IgD-negative memory B cell (primary cell): ENCODE measurements around the gene GAD2. TPM values are rescaled to one million over a fixed set of nuclear protein-coding genes. Genes with fewer than 3 reads are reported as not detected.
A peak's percentile ranks its signal among the peaks of the same experiment; 100 is the strongest.

Experiments used
- H3K27ac Mint-ChIP-seq, 3 donors: one replicate each; pipeline ENCODE4 v1.8.0; 2020 to 2022; ENCODE audit warnings: mild to moderate bottlenecking in 3 of 3, mixed read lengths in 3 of 3, moderate library complexity in 1 of 3
- H3K27me3 Mint-ChIP-seq: one replicate; pipeline ENCODE4 v1.8.0; 2021; ENCODE audit warnings: mixed read lengths
- H3K36me3 Mint-ChIP-seq: one replicate; pipeline ENCODE4 v1.8.0; 2020; ENCODE audit warnings: mild to moderate bottlenecking, mixed read lengths
- H3K4me1 Mint-ChIP-seq, 3 donors: one replicate each; pipeline ENCODE4 v1.8.0; 2020 to 2022; ENCODE audit warnings: mixed read lengths in 3 of 3, mild to moderate bottlenecking in 1 of 3
- H3K4me3 Mint-ChIP-seq, 4 donors: one replicate each; pipeline ENCODE4 v1.8.0; 2020 to 2022; ENCODE audit warnings: mild to moderate bottlenecking in 4 of 4, mixed read lengths in 4 of 4, moderate library complexity in 3 of 4
- H3K9me3 Mint-ChIP-seq, 3 donors: one replicate each; pipeline ENCODE4 v1.8.0; 2020 to 2021; ENCODE audit warnings: mixed read lengths in 3 of 3, mild to moderate bottlenecking in 1 of 3
- polyA plus RNA-seq: library from polyadenylated mRNA; unstranded; fragments of 300-500 nt; fragmentation: Illumina TruSeq; gene quantifications from one replicate; pipeline ENCODE4 v1.2.3, GENCODE V29; 2021

The GAD2 gene
- polyA plus RNA-seq: not detected

- H3K36me3 Mint-ChIP-seq: no peaks in the 10 kb centered on the region
- peaks cover 81% of the 10 kb centered on the region for H3K27me3 Mint-ChIP-seq
- H3K4me1 Mint-ChIP-seq: peaks cover 9 to 16% (median 14%) of the 10 kb centered on the region in 3 donors
- peak within 1 kb of the TSS; percentile 8 to 91 (median 82) for H3K4me3 Mint-ChIP-seq
- H3K27ac Mint-ChIP-seq: peak within 1 kb of the TSS in 1 of 3 donors; percentile 67
- no peaks in the 10 kb centered on the region for H3K9me3 Mint-ChIP-seq
These were observed at the start of gene GAD2 for GRCh38 chr10:26216585-26217395. TSS of gene GAD2 (plus strand) at chr10:26216774. CDS start at chr10:26216810, 36 bp downstream.

DNA sequence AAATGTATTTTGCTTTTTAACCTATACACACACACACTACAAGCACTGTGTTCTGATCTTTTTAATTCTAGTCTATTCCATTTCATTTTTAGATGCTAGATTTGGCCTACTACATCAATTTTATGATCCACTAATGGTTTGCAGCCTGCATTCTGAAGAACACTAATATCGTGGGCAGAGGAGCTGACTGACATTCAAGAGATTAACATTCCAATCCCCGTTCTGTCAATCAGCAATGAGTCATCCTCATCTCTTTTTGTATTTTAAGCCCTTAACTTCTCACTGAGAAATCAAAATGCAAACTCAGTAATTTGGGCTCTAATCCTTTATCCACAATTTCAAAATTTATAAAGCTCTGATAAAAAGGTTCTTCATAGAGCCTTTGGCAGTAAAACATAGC, 47.1 kb upstream of the GAD2 start:
- Mint-ChIP-seq H3K36me3 (no peaks in the 10 kb centered on the region), H3K27me3 (peaks cover 5% of the 10 kb centered on the region), H3K9me3 (no peaks in the 10 kb centered on the region), H3K4me3 (no peak overlapping the region), H3K27ac (no peak overlapping the region), H3K4me1 (no peaks in the 10 kb centered on the region)

DNA sequence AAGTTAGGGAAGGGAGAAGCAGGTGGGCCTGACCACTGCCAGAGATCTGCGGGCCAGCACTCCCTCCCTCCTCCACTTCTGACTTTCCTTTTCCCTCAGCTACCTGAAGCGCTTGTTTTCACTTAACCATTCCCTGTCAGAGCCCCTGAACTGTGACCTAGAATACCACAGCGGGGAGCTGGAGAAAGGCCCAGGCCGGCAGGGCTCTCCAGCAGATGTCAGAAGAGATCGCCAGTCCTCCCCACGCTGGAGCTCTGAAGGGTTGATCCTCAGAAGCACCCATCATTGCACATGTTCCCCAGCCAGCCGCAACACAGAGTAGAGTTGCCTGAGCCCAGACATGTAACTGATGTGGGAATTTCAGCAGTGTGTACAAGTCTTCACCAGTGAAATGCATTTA, 44.4 kb upstream of the GAD2 start:
- Mint-ChIP-seq H3K27ac (no peak overlapping the region), H3K4me1 (peaks cover 0 to 1% (median 0%) of the 10 kb centered on the region in 3 donors), H3K27me3 (peaks cover 10% of the 10 kb centered on the region), H3K36me3 (no peaks in the 10 kb centered on the region), H3K9me3 (no peaks in the 10 kb centered on the region), H3K4me3 (no peak overlapping the region)

- H3K36me3 Mint-ChIP-seq: no peaks in the 10 kb centered on the region
- H3K27me3 Mint-ChIP-seq: peaks cover 12% of the 10 kb centered on the region
- no peak overlapping the region for H3K4me3 Mint-ChIP-seq
- H3K9me3 Mint-ChIP-seq: no peaks in the 10 kb centered on the region
- peak overlapping the region in 1 of 3 donors; percentile 29 for H3K27ac Mint-ChIP-seq
- peaks cover 0 to 3% (median 0%) of the 10 kb centered on the region in 3 donors for H3K4me1 Mint-ChIP-seq
These were observed 42.7 kb upstream of the GAD2 start for GRCh38 chr10:26173837-26174236.

DNA sequence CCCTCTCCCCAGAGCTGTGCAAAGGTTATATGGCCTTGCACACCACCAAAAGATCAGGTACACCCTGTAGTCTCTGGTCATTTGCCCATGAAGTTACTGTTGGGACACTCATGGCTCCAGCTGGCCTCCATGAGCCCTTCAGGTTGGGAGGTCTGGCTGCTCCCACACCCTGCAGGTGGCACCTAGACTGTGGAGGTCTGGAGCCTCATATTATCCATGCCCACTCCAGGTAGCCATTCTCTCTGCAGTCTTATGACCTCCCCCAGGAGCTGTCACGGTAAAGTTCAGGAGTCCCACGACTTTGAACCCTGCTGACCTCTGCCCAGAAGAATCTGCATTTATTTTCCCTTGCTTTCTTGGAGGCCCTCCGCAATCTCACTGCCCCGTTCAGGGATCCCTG, 39.2 kb upstream of the GAD2 start:
- no peaks in the 10 kb centered on the region for H3K9me3 Mint-ChIP-seq
- no peaks in the 10 kb centered on the region for H3K36me3 Mint-ChIP-seq
- peak overlapping the region in 1 of 3 donors; percentile 40 for H3K27ac Mint-ChIP-seq
- peaks cover 0 to 3% (median 0%) of the 10 kb centered on the region in 3 donors for H3K4me1 Mint-ChIP-seq
- no peak overlapping the region for H3K4me3 Mint-ChIP-seq
- peaks cover 9% of the 10 kb centered on the region for H3K27me3 Mint-ChIP-seq

- peaks cover 0 to 10% (median 4%) of the 10 kb centered on the region in 3 donors for H3K9me3 Mint-ChIP-seq
- H3K4me1 Mint-ChIP-seq: peaks cover 0 to 2% (median 0%) of the 10 kb centered on the region in 3 donors
- H3K36me3 Mint-ChIP-seq: no peaks in the 10 kb centered on the region
- no peak overlapping the region for H3K27ac Mint-ChIP-seq
- peaks cover 4% of the 10 kb centered on the region for H3K27me3 Mint-ChIP-seq
- no peak overlapping the region for H3K4me3 Mint-ChIP-seq
These were observed 22.3 kb upstream of the GAD2 start for GRCh38 chr10:26194275-26194674.

- Mint-ChIP-seq H3K9me3 (peaks cover 0 to 10% (median 2%) of the 10 kb centered on the region in 3 donors), H3K27ac (no peak overlapping the region), H3K4me3 (no peak overlapping the region), H3K27me3 (peaks cover 1% of the 10 kb centered on the region), H3K4me1 (peaks cover 0 to 2% (median 0%) of the 10 kb centered on the region in 3 donors), H3K36me3 (no peaks in the 10 kb centered on the region)
These were observed 19.3 kb upstream of the GAD2 start for GRCh38 chr10:26197248-26197647.

GRCh38 chr10:26198119-26198518, 18.5 kb upstream of the GAD2 start:
- peaks cover 1% of the 10 kb centered on the region for H3K27me3 Mint-ChIP-seq
- H3K9me3 Mint-ChIP-seq: peaks cover 0 to 10% (median 2%) of the 10 kb centered on the region in 3 donors
- H3K4me3 Mint-ChIP-seq: no peak overlapping the region
- H3K4me1 Mint-ChIP-seq: peaks cover 0 to 2% (median 0%) of the 10 kb centered on the region in 3 donors
- no peaks in the 10 kb centered on the region for H3K36me3 Mint-ChIP-seq
- H3K27ac Mint-ChIP-seq: no peak overlapping the region

DNA sequence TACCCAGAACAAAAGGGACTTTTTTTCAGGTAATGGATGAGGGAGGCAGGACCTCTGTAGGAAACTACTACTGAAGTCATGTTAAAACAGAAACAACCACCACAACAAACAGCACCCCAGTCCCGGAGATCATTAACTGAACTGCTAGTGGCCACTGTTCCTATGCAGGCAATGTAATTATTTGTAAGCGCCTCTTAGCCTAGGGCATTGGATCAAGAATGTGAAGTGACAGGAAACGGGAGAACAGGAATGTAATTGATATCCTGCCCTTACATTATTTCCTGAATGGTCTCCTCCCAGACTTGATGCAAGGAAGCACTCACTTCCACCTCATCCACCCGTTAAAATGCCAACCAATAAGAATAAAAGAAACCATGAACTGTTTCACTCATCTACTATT, 16.7 kb upstream of the GAD2 start:
- Mint-ChIP-seq H3K4me3 (no peak overlapping the region), H3K27ac (no peak overlapping the region), H3K4me1 (peaks cover 0 to 2% (median 0%) of the 10 kb centered on the region in 3 donors), H3K27me3 (peaks cover 1% of the 10 kb centered on the region), H3K9me3 (peaks cover 0 to 10% (median 2%) of the 10 kb centered on the region in 3 donors), H3K36me3 (no peaks in the 10 kb centered on the region)

GRCh38 chr10:26205223-26205622, 11.4 kb upstream of the GAD2 start:
- no peak overlapping the region for H3K27ac Mint-ChIP-seq
- H3K36me3 Mint-ChIP-seq: no peaks in the 10 kb centered on the region
- no peaks in the 10 kb centered on the region for H3K4me1 Mint-ChIP-seq

GRCh38 chr10:26211781-26212444, 4.7 kb upstream of the GAD2 start:
- no peak overlapping the region for H3K4me3 Mint-ChIP-seq
- no peak overlapping the region for H3K27ac Mint-ChIP-seq
- H3K9me3 Mint-ChIP-seq: no peaks in the 10 kb centered on the region
- H3K36me3 Mint-ChIP-seq: no peaks in the 10 kb centered on the region
- H3K27me3 Mint-ChIP-seq: peaks cover 47% of the 10 kb centered on the region
- H3K4me1 Mint-ChIP-seq: peaks cover 6 to 8% (median 7%) of the 10 kb centered on the region in 3 donors

More at GRCh38 chr10:26205223-26205622, 11.4 kb upstream of the GAD2 start:
- H3K9me3 Mint-ChIP-seq: no peaks in the 10 kb centered on the region
- H3K27me3 Mint-ChIP-seq: peaks cover 3% of the 10 kb centered on the region
- H3K4me3 Mint-ChIP-seq: no peak overlapping the region

DNA sequence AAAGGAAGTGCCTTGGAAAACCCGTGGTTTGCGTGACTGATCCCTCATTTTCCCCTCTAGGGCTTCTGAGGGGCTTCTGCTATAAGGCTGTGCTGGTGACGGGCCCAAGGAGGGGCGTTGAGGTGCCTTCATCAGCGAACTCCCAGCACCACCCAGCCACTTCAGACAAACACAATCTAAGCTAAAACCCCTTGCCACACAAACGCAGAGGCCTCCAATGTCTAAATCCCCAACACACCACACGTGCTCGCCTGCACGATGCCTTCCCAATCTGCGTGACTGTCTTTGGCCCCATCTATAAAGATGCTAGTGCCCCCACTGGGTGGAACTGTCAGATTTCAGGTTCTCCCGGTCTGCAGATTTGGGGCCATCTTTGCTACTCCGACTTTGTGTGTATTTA, 4.1 kb upstream of the GAD2 start:
- no peaks in the 10 kb centered on the region for H3K36me3 Mint-ChIP-seq
- H3K27me3 Mint-ChIP-seq: peaks cover 53% of the 10 kb centered on the region
- no peaks in the 10 kb centered on the region for H3K9me3 Mint-ChIP-seq
- peaks cover 6 to 9% (median 8%) of the 10 kb centered on the region in 3 donors for H3K4me1 Mint-ChIP-seq
- H3K27ac Mint-ChIP-seq: no peak overlapping the region
- H3K4me3 Mint-ChIP-seq: peak overlapping the region in 1 of 4 donors; percentile 72

DNA sequence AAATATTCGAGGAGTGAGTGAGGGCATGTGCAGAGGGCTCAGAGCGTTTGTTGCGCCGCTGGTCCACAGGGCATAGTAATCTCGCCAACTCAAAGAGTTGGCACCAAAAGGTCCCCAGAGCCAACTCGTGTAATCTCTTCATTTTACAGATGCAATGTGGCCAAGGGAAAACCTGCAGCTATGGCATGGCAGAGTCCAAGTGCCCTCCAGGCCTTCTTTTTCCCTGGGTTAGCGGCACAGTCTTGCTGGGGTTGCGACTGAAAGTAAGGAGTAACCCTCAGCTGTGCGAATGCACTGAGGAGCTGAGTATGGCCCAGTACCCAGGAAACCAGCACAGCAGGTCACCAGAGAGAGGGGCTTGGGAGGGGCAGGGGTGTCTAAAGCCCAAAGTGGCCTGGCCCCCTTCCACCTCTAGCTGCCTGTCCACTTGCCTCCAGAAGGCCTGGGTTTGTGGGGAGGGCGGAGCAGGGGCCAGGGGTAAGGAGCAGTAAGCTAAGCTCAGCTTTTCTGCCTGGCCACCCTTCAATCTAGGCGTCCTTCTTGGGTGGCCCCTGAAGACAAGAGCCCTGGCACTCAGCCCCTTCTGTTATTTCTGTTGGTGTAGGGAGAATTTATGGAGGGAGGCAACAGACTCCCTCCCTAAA, 3.3 kb upstream of the GAD2 start:
- peaks cover 56% of the 10 kb centered on the region for H3K27me3 Mint-ChIP-seq
- H3K4me1 Mint-ChIP-seq: peaks cover 7 to 10% (median 8%) of the 10 kb centered on the region in 3 donors
- H3K27ac Mint-ChIP-seq: no peak overlapping the region
- H3K4me3 Mint-ChIP-seq: peak overlapping the region in 1 of 4 donors; percentile 47
- no peaks in the 10 kb centered on the region for H3K36me3 Mint-ChIP-seq
- no peaks in the 10 kb centered on the region for H3K9me3 Mint-ChIP-seq

- Mint-ChIP-seq H3K36me3 (no peaks in the 10 kb centered on the region), H3K4me3 (no peak overlapping the region), H3K9me3 (no peaks in the 10 kb centered on the region), H3K4me1 (peaks cover 9 to 16% (median 14%) of the 10 kb centered on the region in 3 donors), H3K27ac (no peak overlapping the region), H3K27me3 (peaks cover 62% of the 10 kb centered on the region)
These were observed 2.6 kb upstream of the GAD2 start for GRCh38 chr10:26214004-26214403.
